Subcutaneous adipose tissue (tissue), 4 donors: ENCODE results near the gene ASL. TPM values are rescaled to one million over a fixed set of nuclear protein-coding genes. Genes with fewer than 3 reads are reported as not detected.

Experiments
- total RNA-seq, 4 donors: library from RNA; depleted of rRNA; stranded (reverse); fragments of >200 nt; gene quantifications; one replicate each; pipeline ENCODE4 v1.1.0, GENCODE V29; 2016
- TF ChIP-seq, protein P1 (sequence below): fragments of 450-650 bp; IDR thresholded peaks from one replicate; pipeline ENCODE4 v1.5.1; 2016; ENCODE audit warnings: low read depth, mild to moderate bottlenecking, control low read depth, antibody characterized with exemption, moderate library complexity

Gene ASL
- total RNA-seq, 4 donors from 2014 or later, result 15.5 to 34.6 (median 30.7) TPM

DNA sequence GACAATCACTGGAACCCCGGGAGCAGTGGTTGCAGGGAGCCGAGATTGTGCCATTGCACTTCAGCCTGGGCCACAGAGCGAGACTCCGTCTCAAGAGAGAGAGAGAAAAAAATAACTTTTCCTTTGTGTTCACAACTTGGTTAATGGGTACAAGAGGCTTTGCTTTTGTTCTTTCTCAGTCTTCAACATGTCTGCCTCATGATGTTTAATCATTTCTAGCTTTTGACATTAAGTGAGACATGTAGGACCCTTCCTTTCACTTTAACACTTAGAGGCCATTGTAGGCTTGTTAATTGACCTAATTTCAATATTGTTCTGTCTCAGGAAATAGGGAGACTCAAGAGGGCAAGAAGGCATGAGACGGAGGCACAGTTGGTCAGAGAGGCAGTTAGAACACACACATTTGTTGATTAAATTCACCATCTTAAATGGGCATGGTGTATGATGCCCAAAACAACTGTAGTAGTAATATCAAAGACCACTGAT is 29.7 kb downstream of the ASL start:
- TF ChIP-seq, protein P1, sequence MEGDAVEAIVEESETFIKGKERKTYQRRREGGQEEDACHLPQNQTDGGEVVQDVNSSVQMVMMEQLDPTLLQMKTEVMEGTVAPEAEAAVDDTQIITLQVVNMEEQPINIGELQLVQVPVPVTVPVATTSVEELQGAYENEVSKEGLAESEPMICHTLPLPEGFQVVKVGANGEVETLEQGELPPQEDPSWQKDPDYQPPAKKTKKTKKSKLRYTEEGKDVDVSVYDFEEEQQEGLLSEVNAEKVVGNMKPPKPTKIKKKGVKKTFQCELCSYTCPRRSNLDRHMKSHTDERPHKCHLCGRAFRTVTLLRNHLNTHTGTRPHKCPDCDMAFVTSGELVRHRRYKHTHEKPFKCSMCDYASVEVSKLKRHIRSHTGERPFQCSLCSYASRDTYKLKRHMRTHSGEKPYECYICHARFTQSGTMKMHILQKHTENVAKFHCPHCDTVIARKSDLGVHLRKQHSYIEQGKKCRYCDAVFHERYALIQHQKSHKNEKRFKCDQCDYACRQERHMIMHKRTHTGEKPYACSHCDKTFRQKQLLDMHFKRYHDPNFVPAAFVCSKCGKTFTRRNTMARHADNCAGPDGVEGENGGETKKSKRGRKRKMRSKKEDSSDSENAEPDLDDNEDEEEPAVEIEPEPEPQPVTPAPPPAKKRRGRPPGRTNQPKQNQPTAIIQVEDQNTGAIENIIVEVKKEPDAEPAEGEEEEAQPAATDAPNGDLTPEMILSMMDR, result no peak

DNA sequence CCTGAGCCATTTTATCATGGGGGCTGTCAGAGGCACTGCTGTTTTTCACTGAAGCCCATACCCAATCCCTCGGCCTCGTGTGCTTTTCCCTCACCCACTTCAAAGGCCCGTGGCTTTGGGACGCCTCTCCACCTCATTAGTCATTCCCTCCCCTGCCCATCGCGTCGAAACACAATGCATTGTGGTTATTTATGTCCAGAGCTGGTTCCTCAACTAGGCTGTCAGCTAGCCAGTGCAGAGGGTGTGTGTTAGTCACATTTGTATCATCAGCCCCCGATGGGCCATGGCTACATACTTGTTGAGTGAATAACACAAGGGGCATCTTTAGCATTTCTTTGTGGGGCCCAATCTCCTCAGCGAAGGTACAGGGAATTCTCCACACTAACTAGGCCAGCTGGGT is 35.2 kb downstream of the ASL start:
- TF ChIP-seq, protein P1, result no peak

DNA sequence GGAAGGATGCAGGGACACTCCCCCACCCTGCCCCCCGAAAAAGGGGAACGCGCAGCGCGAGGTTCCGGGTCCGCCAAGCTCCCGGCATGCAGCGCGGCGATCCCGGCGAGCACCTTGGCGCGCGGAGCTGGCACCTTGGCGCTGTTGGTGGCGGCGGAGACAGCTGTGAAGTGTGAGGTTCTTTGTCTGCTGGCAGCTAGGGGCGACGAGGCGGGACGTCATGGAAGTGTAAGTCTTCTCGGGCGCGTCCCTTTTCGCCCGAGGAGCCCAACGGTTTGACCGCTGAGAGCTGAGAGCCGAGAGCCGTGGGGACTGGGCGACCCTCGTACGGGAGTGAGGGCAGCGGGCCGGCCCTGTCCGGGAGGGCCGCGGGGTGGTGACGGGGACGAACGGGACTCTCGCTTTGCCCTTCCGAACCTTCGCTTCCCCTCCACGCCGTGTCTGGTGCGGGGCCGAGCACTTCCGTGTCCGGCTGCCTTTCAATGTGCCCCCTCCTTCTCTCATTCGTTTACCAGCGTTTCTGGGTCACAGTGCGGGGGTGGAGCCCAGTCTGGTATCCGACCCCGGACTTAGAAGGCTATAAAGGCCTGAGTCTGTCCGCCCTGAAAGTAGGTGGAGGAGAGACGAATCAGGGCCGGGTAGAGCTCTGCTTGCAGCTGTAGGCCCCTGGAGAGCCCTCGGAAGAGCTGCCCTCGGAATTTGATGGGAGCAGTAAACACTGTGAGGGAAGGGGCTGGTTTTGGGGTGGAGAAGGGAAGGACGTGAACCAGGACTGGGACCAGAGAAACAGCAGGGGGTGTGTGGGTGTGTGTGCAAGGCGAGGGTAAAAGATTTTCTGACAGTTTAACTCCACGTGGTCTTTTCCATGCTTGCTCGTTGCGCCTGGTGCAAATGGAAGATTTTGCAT is 39.4 kb downstream of the ASL start, which contains the start of gene CRCP:
TSS of gene CRCP (plus strand) at position 105 of the 907 bp plus-strand sequence. CDS start at position 221, 116 bp downstream.
- TF ChIP-seq, protein P1, result no peak

DNA sequence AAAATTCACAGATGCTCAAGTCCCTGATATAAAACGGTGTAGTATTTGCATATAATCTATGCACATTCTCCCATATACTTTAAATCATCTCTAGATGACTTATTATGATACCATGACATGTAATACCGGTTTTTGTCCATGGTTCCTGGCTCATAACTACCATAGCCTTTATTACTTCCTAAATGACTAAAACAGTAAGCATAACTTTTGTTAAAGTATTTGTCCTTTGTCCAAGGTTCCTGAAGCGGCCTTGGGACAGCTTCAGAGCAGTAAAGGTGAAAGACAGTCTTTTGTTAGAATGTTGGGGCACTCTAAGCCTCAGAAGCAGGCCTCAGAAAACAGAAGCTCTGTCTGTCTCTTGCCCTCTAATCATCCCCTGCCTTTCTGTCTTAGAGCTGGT is 43.0 kb downstream of the ASL start:
- TF ChIP-seq, protein P1, result no peak

DNA sequence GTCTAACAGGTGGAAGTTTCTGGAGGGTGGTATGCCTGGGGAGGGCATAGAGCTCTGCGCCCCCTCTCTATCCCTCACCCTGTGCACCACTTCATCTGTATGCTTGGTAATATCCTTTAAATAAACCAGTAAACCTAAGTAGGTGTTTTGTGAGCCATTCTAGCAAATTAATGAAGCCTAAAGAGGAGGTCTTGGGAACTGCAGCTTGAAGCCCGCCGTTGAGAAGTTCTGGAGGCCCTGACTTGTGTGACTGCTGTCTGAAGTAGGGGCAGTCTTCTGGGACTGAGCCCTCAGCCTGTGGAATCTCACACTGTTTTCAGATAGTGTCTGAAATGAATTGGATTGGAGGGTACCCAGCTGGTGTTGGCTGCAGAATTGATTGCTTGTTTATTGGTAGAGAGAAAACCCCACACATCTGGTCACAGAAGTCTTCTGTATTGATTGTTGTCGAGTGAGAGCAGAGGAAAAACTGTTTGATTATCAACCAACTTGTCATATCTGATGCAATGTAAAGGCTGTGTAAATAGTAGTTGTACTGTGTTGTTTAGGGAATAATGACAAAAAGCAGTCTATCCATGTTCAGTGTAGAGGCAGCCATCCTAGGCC is 43.7 kb downstream of the ASL start:
- TF ChIP-seq, protein P1, result no peak

DNA sequence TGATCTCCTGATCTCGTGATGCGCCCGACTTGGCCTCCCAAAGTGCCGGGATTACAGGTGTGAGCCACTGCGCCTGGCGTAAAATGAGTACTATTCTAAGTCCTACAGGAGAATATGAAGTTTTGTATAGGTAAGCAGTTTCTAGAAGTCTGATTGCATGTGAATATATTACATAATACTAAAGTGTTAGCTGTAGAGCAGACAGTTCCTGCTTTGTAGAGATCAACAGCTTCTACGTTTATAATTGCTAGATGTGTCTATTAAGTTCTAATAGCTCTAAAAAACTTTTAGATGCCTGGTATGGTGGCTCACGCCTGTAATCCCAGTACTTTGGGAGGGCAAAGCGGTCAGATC is 47.5 kb downstream of the ASL start:
- TF ChIP-seq, protein P1, result no peak

DNA sequence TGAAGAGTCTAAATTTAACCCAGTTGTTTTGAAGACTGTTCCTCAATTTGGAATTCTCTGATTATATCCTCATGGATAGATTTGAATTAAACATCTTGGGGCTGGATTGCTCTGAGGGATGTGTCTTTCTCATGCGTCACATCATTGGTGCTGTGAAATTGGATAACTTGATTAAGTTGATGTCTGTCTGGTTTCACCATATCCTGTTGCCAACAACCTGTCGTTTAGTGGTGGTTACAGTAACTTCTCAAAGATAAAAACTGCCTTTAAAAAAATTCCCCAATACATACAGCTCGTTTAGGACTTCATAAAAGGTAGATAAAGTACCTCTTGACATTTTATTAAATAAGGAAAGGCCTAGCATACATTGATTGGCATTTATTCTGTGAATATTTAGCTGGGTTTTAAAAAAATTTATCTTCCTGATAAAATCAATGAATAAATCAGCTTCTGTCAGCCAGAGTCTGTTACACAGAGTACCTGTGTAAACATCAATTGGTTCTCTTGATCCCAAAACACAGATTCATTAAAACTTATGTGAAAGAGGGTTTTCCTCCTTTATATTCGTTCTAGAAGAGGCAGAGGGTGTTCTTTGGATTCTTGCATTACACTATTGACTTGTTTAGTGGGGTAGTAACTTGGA is 49.6 kb downstream of the ASL start:
- TF ChIP-seq, protein P1, result no peak
